GM21515 (cell line): Measurements from ENCODE around the gene CCDC71.

Experiments
- ATAC-seq: cut with Tn5 transposase; IDR thresholded peaks from one replicate; pipeline ENCODE4 v1.9.1; 2021; ENCODE audit not compliant: unreplicated experiment

The CCDC71 gene

DNA sequence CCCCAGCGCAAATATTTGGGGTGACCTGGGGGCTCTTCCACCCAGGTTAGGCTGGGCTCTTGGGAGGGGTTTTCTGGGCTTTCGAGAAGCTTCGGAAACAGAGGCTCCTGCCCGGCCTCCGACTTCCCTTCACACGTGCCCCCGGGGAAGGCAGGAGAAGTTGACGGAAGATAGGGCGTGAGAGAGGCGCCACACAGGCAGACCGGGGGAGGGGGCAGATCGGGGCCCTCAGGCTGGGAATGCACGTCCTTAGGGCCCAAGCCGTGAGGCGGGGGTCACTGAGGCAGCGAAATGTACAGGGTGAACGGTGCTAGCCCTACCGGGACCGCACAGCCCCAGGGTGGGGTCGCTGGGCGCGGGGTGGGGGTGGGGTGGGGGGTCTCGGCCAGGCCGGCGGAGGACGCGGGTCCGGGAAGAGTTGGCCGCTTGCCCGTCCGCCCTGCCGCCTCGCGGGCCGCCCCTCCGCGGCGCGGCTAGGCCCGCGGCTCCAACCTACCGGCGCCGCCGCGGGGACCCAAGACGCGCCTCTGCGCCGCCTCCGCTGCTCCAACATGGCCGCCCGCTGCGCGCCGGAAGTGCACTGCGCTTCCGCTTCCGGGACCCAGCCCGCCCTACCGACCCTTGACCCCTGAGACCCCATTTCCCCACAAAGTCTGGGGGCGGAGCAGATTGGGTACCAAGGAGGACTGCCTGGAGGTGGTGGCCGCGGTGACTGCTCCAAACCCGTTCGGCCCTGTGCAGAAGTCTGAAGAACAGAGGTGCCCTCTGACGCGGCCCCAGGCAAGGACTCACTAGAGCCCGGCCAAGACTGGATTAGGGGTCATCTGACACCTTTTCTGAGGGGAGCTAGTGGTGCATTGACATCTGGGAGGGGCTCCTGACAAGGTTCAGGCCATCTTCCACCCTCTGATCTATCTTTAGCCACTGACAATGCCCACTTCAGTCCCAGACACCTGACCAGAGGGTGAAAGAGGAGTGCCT lies at the start of gene CCDC71:
Gene CCDC71 (minus strand): TSS at position 561 of the 981 bp plus-strand sequence. CDS start 2,123 bp downstream, outside the sequence.
- peak; percentile 58 for ATAC-seq

DNA sequence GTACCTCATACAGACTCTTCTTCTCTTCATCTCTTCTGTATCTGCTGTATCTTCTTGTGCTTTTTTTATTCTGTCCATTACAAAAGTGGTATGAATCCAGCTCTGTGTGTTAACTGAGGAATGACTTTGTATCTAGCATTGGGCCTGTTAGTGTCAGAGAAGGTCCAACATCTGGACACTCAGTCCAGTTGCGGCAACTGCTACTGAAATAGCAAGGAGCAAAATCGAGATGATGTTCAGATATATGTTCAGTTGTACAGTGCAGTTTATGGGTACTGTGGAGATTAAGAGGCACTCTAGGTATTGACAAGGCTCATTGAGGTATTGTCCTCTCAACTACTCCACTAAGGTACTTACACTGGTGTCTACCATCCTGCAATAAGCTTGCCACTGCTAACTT lies 47.9 kb upstream of the CCDC71 start:
- ATAC-seq = no peak

DNA sequence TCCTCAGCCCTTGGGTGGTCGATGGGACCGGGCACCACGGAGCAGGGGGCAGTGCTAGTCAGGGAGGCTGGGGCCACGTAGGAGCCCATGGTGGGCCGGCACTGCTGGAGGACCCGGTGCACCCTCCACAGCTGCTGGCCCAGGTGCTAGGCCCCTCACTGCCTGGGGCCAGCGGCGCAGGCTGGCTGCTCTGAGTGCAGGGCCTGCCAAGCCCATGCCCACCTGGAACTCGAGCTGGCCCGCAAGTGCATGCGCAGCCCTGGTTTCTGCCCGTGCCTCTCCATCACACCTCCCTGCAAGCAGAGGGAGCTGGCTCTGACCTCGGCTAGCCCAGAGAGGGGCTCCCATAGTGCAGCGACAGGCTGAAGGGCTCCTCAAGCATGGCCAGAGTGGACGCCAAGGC lies 47.4 kb upstream of the CCDC71 start:
- ATAC-seq = no peak

DNA sequence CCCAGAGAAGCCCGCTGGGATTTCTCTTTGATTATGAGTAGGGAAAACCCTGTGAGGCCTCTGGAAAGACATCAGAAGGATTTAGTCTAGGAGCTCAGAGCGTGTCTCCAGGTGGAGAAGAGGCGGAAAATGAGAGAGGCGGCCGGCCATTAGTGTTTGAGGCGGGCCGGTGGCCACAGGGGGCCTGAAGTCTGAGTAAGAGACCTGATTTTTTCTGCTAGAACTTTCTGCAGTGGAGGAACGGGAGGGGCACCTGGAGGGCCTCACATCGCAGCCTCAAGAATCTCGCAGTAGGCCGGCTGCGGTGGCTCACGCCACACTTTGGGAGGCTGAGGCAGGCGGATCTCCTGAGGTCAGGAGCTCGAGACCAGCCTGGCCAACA lies 33.8 kb upstream of the CCDC71 start:
- ATAC-seq = no peak

DNA sequence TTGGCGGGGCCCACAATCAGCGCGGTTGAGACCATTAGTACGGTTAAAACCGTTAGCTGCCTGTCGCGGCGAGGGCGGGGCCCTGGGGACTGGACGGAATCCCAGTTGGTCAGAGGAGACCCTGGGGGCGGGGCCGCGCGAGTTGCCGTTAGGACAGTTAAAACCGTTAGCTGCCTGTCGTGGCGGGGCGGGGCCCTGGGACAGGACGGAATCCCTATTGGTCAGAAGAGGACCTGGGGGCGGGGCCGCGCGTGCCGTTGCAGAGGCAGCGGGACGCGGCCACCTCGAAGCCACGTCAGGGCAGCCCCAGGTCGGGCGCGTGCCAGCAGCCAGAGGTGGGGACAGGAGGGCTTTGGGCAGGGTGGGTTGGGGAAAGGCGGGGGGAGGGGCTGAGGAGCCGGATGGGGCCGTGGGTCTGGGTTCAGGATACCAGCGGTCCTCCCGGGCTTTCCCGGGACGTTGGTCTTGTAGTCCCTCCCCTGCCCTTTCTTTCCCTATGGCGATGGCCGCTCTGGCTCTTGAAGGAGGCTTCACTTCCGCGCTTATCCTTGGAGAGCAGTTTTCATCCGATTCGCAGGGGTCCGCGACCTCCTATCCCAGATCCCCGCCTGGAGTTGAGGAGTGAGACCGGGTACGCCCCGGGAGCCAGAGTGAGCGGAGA lies 33.2 kb upstream of the CCDC71 start:
- ATAC-seq = no peak

DNA sequence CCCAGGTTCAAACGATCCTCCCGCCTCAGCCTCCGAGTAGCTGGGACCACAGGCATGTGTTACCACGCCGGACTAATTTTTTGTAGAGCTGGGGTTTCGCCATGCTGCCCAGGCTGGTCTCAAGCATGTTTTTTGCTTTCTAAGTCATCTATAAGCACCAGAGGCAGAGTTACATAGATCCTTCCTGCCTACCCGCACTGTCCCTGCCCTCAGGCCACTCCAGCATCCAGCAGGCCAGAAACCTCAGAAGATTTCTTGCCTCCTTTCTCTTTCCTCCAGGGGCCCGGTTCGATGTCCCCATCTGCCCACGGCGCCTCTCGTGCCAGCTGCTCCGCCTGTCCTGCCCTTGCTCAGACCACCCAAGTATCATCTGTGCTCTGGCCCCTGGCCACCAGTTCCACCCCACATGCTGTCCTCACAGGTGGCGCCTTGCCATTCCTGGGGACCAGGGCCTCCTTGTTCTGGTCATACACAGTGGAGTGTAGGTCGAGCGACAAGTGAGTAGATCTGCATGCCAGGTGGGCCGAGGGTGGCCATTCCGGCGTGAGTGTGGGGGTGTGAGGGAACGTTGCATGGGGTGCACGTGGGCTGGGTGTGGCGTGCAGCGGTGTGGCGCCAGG lies 32.6 kb upstream of the CCDC71 start:
- ATAC-seq = no peak

DNA sequence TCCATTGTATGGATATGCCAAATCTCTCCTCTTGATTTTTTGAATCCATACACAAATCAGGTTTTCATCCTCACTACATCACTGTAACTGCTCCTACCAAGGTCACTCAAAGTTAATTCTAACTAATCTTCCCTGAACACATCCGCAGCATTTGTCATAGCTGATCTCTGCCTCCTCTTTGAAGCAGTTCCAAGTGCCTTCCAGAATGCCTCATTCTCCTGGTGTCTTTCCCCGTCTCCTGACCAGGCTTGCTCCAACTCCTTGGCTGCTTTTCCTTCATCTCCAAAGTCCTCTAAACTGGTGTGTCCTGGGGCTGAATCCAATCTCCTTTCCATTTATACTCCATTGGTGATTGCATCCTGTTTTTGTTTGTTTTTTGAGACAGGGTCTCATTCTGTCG lies 32.0 kb upstream of the CCDC71 start:
- no peak for ATAC-seq

DNA sequence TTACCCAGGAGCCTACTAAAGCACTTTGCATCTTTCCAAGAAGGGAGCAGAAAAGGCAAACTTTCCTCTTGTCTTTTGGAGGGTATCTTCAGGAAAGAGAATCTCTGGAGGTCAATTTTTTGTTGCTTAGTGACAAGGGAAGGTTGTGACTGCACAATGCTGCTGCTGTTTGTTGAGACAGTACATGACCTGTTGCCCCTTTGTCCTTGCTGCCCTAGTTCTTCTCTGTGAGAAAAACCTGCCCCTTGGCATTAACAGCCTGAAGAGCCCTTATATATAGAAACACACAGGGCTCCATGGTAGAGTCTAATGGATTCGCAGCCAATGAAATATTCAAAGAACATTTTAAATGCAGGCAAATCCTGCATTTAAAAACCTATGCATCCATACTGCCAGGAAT lies 25.6 kb upstream of the CCDC71 start:
- ATAC-seq = no peak

DNA sequence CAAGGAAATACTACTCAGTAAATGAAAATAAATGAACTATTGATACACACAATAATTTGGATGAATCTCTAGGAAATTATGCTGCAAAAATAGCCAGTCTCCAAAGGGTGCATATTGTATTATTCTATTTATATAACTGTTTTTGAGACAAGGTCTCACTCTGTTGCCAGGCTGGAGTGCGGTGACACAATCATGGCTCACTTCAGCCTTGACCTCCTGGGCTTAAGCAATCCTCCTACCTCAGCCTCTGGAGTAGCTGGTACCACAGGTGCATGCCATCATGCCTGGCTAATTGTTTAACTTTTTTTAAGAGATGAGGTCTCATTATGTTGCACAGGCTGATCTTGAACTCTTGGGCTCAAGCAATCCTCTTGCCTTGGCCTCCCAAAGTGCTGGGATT lies 17.7 kb upstream of the CCDC71 start:
- no peak for ATAC-seq

DNA sequence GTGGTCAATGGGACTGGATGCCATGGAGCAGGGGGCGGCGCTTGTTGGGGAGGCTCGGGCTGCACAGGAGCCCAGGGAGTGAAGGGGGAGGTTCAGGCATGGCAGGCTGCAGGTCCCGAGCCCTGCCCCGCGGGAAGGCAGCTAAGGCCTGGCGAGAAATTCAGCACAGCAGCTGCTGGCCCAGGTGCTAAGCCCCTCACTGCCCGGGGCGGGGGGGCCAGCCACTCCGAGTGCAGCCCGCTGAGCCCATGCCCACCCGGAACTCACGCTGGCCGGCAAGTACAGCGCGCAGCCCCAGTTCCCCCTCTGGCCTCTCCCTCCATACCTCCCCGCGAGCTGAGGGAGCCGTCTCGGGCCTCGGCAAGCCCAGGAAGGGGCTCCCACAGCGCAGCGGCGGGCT lies 16.6 kb upstream of the CCDC71 start:
- no peak for ATAC-seq

DNA sequence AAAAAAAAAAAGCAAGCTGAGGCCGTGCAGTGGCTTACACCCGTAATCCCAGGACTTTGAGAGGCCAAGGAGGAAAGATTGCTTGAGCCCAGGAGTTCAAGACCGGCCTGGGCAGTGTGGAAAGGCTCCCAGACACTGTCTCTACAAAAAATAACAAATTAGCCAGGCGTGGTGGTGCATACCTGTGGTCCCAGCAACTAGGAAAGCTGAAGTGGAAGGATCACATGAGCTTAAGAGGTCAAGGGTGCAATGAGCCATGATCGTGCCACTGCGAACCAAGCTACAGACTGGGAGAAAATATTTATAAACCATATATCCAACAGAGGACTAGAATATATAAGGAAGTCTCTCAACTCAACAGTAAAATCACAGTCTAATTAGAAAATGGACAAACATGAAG lies 15.2 kb upstream of the CCDC71 start:
- no peak for ATAC-seq

DNA sequence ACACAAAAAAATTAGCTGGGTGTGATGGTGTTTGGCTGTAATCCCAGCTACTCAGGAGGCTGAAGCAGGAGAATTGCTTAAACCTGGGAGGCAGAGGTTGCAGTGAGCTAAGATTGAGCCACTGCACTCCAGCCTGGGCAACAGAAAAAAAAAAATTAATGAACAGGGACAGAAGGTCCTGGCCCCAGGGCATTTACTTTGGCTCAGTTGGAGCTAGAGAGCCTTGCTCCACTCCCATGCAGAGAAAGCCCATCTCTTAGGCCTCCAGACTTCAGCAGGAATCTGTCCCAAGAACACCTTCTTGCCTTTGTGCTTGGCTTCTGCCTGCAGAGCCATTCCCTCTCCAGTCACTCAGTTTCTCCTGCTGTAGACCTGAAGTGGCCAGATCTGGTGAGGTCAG lies 14.0 kb upstream of the CCDC71 start:
- no peak for ATAC-seq

DNA sequence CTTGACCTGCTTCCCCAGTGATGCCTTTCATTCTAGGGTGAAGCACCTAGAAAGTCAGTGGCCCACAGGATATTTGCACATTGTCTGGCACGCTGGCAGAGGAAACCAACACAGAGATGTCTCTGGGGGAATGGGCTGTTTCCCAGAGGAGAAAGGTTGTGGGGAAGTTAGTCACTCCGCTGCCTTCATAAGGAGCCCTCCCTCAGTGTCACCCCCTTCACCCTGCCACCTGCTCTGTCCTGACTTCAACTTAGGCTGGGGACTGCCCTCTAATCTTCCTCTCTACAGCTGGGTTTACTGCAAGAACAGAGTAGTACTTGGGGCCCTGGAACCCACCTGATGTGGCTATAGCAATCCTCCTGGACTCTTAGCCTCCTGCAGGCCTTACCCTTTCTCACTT lies 10.9 kb upstream of the CCDC71 start:
- no peak for ATAC-seq

DNA sequence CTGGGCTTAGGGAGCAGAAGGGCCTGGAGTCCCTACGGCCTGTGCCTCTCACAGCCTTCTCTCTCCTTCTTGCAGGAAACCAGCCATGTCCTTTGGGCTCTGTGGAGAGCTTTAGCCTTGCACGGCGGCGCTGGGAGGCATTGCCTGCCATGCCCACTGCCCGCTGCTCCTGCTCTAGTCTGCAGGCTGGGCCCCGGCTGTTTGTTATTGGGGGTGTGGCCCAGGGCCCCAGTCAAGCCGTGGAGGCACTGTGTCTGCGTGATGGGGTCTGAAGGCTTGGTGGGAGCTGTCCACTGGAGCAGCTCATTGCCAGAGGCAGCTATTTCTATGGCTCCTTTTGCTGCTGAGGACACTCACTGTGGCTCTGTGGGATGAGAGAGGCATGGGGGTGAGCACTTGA lies 9.4 kb upstream of the CCDC71 start:
- ATAC-seq = no peak

DNA sequence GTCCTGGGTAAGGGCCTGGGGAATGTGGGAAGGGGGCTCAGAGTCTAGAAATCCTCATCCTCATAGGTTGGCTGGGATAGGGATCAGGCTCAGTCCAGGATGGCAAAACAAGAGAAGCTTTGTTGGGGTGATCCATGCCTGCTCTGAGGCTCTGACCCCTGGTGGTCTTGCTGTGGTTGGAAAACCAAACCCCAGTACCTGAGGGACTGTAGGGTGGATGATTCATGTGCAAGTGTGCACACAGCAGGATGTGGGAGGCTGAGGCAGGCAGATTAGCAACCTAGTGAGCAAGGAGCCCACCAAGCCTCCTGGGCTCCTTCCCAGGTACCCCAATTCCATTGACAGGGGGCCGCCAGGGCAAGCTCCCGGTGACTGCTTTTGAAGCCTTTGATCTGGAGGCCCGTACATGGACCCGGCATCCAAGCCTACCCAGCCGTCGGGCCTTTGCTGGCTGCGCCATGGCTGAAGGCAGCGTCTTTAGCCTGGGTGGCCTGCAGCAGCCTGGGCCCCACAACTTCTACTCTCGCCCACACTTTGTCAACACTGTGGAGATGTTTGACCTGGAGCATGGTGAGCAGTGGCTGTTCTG lies 8.4 kb upstream of the CCDC71 start:
- no peak for ATAC-seq

DNA sequence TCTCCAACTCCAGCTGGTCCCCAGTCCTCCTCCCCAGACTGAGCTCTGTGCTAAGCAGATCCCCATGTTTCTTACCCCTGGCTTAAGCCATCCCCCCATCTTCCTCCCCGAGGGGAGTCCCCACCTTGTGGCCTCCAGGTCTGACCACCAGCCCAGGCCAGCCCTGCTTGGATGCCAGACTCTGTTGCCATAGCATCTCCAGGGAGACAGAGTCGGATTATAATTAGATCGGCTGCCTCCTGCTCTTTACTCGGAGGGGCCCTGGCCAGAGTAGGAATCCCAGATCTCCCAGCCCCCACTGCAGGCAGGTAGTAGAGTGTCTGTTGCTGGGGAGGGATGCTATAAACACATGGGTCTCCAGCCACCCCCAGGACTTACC lies 7.7 kb upstream of the CCDC71 start:
- ATAC-seq = no peak

DNA sequence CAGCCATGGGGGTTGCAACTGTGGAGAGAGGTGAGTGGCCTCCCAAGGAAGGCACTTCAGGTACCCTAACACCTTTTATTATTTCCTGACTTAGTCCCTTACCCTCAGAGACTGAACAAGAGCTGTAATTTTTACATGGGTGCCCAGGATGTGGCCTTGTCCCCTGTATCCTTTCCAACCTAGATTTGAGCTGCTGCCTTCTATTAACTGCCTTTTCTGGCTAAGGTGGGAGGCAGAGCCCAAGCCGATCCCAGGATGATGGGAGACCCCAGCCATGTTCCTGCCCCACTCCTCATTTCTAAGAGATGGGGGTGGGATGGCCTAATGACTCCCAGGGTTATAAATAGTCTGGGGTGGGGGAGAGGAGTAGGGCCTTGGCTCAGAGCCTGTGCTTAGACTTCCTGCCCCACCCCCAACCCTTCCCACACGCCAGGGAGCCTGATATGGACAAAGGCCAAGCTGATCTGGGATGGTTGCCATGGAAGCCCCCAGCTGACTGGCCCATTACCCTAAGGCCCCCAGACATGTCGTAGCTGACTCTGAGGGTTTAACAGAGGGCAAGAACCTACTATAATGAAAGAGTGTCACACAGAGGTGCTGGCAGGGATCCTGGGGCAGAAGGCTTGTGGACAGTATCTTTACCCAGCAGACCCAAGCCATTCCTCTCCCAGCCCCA lies 7.1 kb upstream of the CCDC71 start:
- no peak for ATAC-seq

DNA sequence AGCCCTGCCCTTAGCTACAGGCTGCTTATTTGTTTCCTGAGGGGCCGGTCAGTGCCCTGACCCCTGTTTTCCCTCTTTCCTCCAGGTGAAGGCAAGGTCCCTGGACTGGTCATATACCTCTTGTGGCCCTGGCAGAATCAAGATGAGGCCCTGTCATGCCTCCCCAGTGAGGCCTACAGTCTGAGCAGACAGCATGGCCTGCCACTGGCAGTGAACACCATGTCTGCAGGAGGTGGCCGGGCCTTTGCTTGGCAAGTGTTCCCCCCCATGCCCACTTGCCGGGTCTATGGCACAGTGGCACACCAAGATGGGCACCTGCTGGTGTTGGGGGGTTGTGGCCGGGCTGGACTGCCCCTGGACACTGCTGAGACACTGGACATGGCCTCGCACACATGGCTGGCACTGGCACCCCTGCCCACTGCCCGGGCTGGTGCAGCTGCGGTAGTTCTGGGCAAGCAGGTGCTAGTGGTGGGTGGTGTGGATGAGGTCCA lies 6.5 kb upstream of the CCDC71 start:
- no peak for ATAC-seq

DNA sequence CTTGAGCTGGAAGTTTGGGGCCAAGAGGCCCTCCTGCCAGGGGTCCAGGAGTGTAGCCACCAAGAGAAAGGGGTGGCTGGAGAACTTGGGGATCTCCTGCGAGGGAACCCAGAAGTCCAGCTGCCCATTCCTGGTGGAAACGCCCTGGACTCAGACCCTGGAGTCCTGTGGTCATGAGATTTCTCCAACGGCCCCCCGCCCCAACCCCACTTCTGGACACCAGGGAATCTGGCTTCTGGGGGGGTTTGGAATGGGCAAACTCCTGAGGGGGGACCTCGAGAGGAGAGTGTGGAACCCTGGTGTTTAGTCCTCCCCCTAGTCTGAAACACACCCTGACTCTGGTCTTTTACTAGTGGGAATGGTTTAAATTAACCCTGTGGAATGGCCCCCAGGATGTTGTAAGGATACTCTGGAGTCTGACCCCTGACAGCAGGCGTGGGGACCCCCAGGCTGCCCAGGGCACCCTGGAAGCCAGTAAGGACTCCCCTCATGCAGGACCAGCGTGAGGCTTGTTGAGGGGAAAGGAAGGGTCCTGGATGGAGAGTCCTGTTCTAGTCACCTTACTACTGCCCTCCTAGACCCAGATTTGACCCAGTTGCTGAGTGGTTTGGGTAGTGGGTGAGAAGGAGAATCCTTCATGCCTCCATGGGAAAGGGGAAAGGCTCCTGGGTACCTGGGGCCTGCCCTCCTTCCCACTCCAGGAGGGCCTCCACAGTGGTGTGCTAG lies 5.8 kb upstream of the CCDC71 start:
- no peak for ATAC-seq

DNA sequence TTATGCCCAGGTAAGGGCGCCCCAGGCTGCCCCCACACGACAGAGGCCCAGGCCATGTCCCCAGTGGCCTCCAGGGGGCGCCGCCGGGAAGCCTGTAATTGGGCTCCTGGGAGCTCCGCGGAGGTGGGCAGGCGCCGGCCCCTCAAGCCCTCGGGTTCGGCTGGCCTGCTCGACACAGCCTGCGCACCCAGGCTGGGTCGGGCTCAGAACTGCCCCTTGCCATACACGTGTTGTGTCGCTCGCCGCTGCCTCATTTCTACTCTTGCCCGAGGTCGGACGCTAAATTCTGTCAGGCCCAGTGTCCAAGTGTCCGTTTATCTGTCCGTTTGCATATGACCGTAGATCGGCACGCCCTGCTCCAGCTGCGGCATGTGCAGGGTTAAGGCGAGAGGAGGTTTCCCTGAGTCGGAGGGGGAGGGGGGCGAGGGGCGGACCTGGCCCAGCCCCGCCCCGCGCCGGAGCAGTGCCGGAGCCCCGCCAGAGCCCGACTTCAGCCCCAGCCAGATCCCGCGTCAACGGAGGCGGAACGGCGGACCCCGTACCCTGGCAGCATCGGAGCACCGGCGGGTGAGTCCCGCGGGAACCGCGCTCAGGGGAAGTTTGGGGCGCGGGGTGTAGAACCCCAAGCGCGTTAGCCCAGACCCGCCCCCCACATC lies 5.1 kb upstream of the CCDC71 start, which contains the start of gene KLHDC8B:
Gene KLHDC8B (plus strand): TSS at position 480 of the 656 bp plus-strand sequence. CDS start 1,172 bp downstream, outside the sequence.
- peak; percentile 53 for ATAC-seq
